RWPE2 (cell line): ENCODE measurements around the gene CDC34.
A peak's percentile ranks its signal among the peaks of the same experiment; 100 is the strongest.

ENCODE experiments used
- ATAC-seq: fragments of 200-7000 bp; cut with Tn5 transposase; 3 replicates; pipeline ENCODE4 v1.9.1; 2021; ENCODE audit warnings: low read depth
- DNase-seq: peaks from one replicate; pipeline ENCODE4 v3.0.0-alpha.2; 2020; ENCODE audit warnings: low spot score
- H3K27ac ChIP-seq: fragments of 450-650 bp; 2 replicates; pipeline ENCODE4 v1.5.1; 2017; ENCODE audit warnings: mild to moderate bottlenecking; ENCODE audit not compliant: poor library complexity, severe bottlenecking
- H3K27me3 ChIP-seq: fragments of 250-450 bp; sonication (Bioruptor Pico); 2 replicates; pipeline ENCODE4 v1.5.1; 2021; ENCODE audit warnings: mild to moderate bottlenecking, moderate library complexity; ENCODE audit not compliant: insufficient read depth, poor library complexity, severe bottlenecking
- H3K36me3 ChIP-seq: fragments of 250-450 bp; sonication (Bioruptor Pico); 2 replicates; pipeline ENCODE4 v1.5.1; 2020; ENCODE audit warnings: low read depth, mild to moderate bottlenecking, moderate library complexity
- H3K4me1 ChIP-seq: fragments of 250-450 bp; sonication (Bioruptor Pico); 2 replicates; pipeline ENCODE4 v1.5.1; 2021; ENCODE audit warnings: mild to moderate bottlenecking, moderate library complexity; ENCODE audit not compliant: insufficient read depth, poor library complexity, severe bottlenecking
- H3K4me3 ChIP-seq: fragments of 250-450 bp; sonication (Bioruptor Pico); 2 replicates; pipeline ENCODE4 v1.5.1; 2021; ENCODE audit warnings: mild to moderate bottlenecking, moderate library complexity; ENCODE audit not compliant: severe bottlenecking
- H3K9me3 ChIP-seq: fragments of 250-450 bp; sonication (Bioruptor Pico); 2 replicates; pipeline ENCODE4 v1.5.1; 2021; ENCODE audit warnings: mild to moderate bottlenecking, moderate library complexity; ENCODE audit not compliant: severe bottlenecking
- CTCF ChIP-seq: fragments of 450-650 bp; IDR thresholded peaks from one replicate; pipeline ENCODE4 v1.5.1; 2017; ENCODE audit warnings: mild to moderate bottlenecking, moderate library complexity; ENCODE audit not compliant: poor library complexity, severe bottlenecking

The CDC34 gene

GRCh38 chr19:485077-485476 is 46.5 kb upstream of the CDC34 start:
- Histone ChIP-seq H3K4me3 (no peak overlapping the region), H3K27ac (no peak overlapping the region), H3K36me3 (no peaks in the 10 kb centered on the region), H3K4me1 (no peaks in the 10 kb centered on the region), H3K9me3 (no peaks in the 10 kb centered on the region), H3K27me3 (peaks cover 20% of the 10 kb centered on the region)
- no peak for TF ChIP-seq CTCF
- DNase-seq (no peak), ATAC-seq (no peak)

- Histone ChIP-seq H3K9me3 (no peaks in the 10 kb centered on the region), H3K27me3 (peaks cover 20% of the 10 kb centered on the region), H3K4me1 (no peaks in the 10 kb centered on the region), H3K4me3 (no peak overlapping the region), H3K27ac (no peak overlapping the region), H3K36me3 (no peaks in the 10 kb centered on the region)
- ATAC-seq: peak; percentile 19; the same call in 1 of the 3 replicates
- no peak for DNase-seq
- no peak for TF ChIP-seq CTCF
These were observed 45.9 kb upstream of the CDC34 start for GRCh38 chr19:485583-486236.

- H3K9me3 ChIP-seq: no peaks in the 10 kb centered on the region
- TF ChIP-seq CTCF: no peak
- peak; percentile 88 for ATAC-seq
- peak; percentile 92 for DNase-seq
- peaks cover 20% of the 10 kb centered on the region for H3K27me3 ChIP-seq
- peak overlapping the region; percentile 54 for H3K27ac ChIP-seq
- no peaks in the 10 kb centered on the region for H3K36me3 ChIP-seq
- peak overlapping the region; percentile 97 for H3K4me3 ChIP-seq
- no peaks in the 10 kb centered on the region for H3K4me1 ChIP-seq
These were observed 42.8 kb upstream of the CDC34 start for GRCh38 chr19:488505-489417.

GRCh38 chr19:489418-490196 is 42.0 kb upstream of the CDC34 start:
- Histone ChIP-seq H3K27me3 (peaks cover 19% of the 10 kb centered on the region), H3K27ac (peak overlapping the region; percentile 54), H3K4me1 (no peaks in the 10 kb centered on the region), H3K4me3 (peak overlapping the region; percentile 97), H3K36me3 (no peaks in the 10 kb centered on the region), H3K9me3 (no peaks in the 10 kb centered on the region)
- DNase-seq (no peak), ATAC-seq (peak; percentile 22; the same call in 1 of the 3 replicates)
- TF ChIP-seq CTCF: no peak
